Mesothelial cell of epicardium (in vitro differentiated cells): Measurements from ENCODE around the gene PODXL2. TPM values are rescaled to one million over a fixed set of nuclear protein-coding genes. Genes with fewer than 3 reads are reported as not detected.

Experiments
- DNase-seq, 2 experiments: peaks; one replicate each; pipeline ENCODE4 v3.0.0; 2021; ENCODE audit warnings: low spot score in 2 of 2; ENCODE audit not compliant: unreplicated experiment in 2 of 2
- H3K27ac Mint-ChIP-seq: 2 replicates; pipeline ENCODE4 v1.8.0; 2021; ENCODE audit warnings: mixed read lengths
- H3K27me3 Mint-ChIP-seq: 2 replicates; pipeline ENCODE4 v1.8.0; 2021; ENCODE audit warnings: low read depth, mixed read lengths
- H3K36me3 Mint-ChIP-seq: 2 replicates; pipeline ENCODE4 v1.8.0; 2021; ENCODE audit warnings: mixed read lengths
- H3K4me1 Mint-ChIP-seq: 2 replicates; pipeline ENCODE4 v1.8.0; 2021; ENCODE audit warnings: mixed read lengths
- H3K4me3 Mint-ChIP-seq: 2 replicates; pipeline ENCODE4 v1.8.0; 2021; ENCODE audit warnings: mild to moderate bottlenecking, moderate library complexity, mixed read lengths
- H3K9me3 Mint-ChIP-seq: 2 replicates; pipeline ENCODE4 v1.8.0; 2021; ENCODE audit warnings: mixed read lengths
- CTCF ChIP-seq: fragments of 200-600 bp; sonication (generic); IDR thresholded peaks from one replicate; pipeline ENCODE4 v1.5.0; 2021; ENCODE audit warnings: antibody characterized with exemption; ENCODE audit not compliant: unreplicated experiment
- total RNA-seq: library from RNA; stranded (reverse); gene quantifications from 3 replicates; pipeline ENCODE4 v1.2.1, GENCODE V29; 2021

Gene PODXL2
- total RNA-seq, 1 donor from 2014 or later, result 25.5 TPM

GRCh38 chr3:127585813-127586413, 43.1 kb upstream of the PODXL2 start:
- no peaks in the 10 kb centered on the region for H3K36me3 Mint-ChIP-seq
- DNase-seq, result no peak
- H3K27me3 Mint-ChIP-seq, result no peaks in the 10 kb centered on the region
- H3K4me1 Mint-ChIP-seq, result peaks cover 19% of the 10 kb centered on the region
- TF ChIP-seq CTCF, result no peak
- H3K9me3 Mint-ChIP-seq, result no peaks in the 10 kb centered on the region
- no peak overlapping the region for H3K4me3 Mint-ChIP-seq
- H3K27ac Mint-ChIP-seq, result no peak overlapping the region

GRCh38 chr3:127587876-127588275, 41.1 kb upstream of the PODXL2 start:
- Mint-ChIP-seq H3K27ac (no peak overlapping the region), H3K4me1 (peaks cover 24% of the 10 kb centered on the region), H3K36me3 (no peaks in the 10 kb centered on the region), H3K4me3 (no peak overlapping the region), H3K27me3 (no peaks in the 10 kb centered on the region), H3K9me3 (no peaks in the 10 kb centered on the region)
- no peak for DNase-seq
- TF ChIP-seq CTCF, result no peak

GRCh38 chr3:127588806-127589577, 40.0 kb upstream of the PODXL2 start:
- TF ChIP-seq CTCF, result no peak
- no peaks in the 10 kb centered on the region for H3K9me3 Mint-ChIP-seq
- H3K27ac Mint-ChIP-seq, result peak overlapping the region; percentile 86
- peak overlapping the region; percentile 91 for H3K4me3 Mint-ChIP-seq
- no peaks in the 10 kb centered on the region for H3K27me3 Mint-ChIP-seq
- DNase-seq, result no peak
- no peaks in the 10 kb centered on the region for H3K36me3 Mint-ChIP-seq
- H3K4me1 Mint-ChIP-seq, result peaks cover 24% of the 10 kb centered on the region

GRCh38 chr3:127589600-127590281, 39.2 kb upstream of the PODXL2 start:
- peak in 1 of 2 experiments; percentile 66 for DNase-seq
- H3K4me3 Mint-ChIP-seq, result peak overlapping the region; percentile 91
- peaks cover 24% of the 10 kb centered on the region for H3K4me1 Mint-ChIP-seq
- no peaks in the 10 kb centered on the region for H3K9me3 Mint-ChIP-seq
- no peak for TF ChIP-seq CTCF
- H3K36me3 Mint-ChIP-seq, result no peaks in the 10 kb centered on the region
- no peaks in the 10 kb centered on the region for H3K27me3 Mint-ChIP-seq
- H3K27ac Mint-ChIP-seq, result peak overlapping the region; percentile 86

- peak in 1 of 2 experiments; percentile 43 for DNase-seq
- H3K27me3 Mint-ChIP-seq, result no peaks in the 10 kb centered on the region
- peak overlapping the region; percentile 91 for H3K4me3 Mint-ChIP-seq
- H3K4me1 Mint-ChIP-seq, result peaks cover 21% of the 10 kb centered on the region
- H3K36me3 Mint-ChIP-seq, result no peaks in the 10 kb centered on the region
- H3K27ac Mint-ChIP-seq, result peak overlapping the region; percentile 97
- H3K9me3 Mint-ChIP-seq, result no peaks in the 10 kb centered on the region
- TF ChIP-seq CTCF, result no peak
These were observed 38.7 kb upstream of the PODXL2 start for GRCh38 chr3:127590282-127590592.
